Skeletal muscle satellite cell (primary cell): Measurements from ENCODE around the gene HOXD8.

ENCODE experiments used
- H3K27me3 ChIP-seq: 2 replicates; pipeline ENCODE4 v1.7.0; 2013; ENCODE audit warnings: low read length; ENCODE audit not compliant: control insufficient read depth, insufficient read depth
- H3K36me3 ChIP-seq: 2 replicates; pipeline ENCODE4 v1.7.0; 2013; ENCODE audit warnings: mild to moderate bottlenecking, control low read depth, low read length; ENCODE audit not compliant: insufficient read depth
- H3K4me1 ChIP-seq: 2 replicates; pipeline ENCODE4 v1.7.0; 2013; ENCODE audit warnings: low read length; ENCODE audit not compliant: control insufficient read depth, insufficient read depth
- H3K4me2 ChIP-seq: 2 replicates; pipeline ENCODE4 v1.7.0; 2013; ENCODE audit warnings: mild to moderate bottlenecking, low read length
- H3K4me3 ChIP-seq: 2 replicates; pipeline ENCODE4 v1.7.0; 2013; ENCODE audit warnings: low read length
- H3K9ac ChIP-seq: 2 replicates; pipeline ENCODE4 v1.7.0; 2013; ENCODE audit warnings: mild to moderate bottlenecking, low read depth, low read length, moderate library complexity
- H3K9me3 ChIP-seq: replicated peaks from 2 replicates; pipeline ENCODE4 v1.7.0; 2013; ENCODE audit warnings: mild to moderate bottlenecking, control low read depth, low read length

Gene HOXD8

GRCh38 chr2:176149481-176149938 is 20.0 kb downstream of the HOXD8 start:
- Histone ChIP-seq H3K4me3 (no peak overlapping the region), H3K4me2 (no peak overlapping the region), H3K4me1 (no peaks in the 10 kb centered on the region), H3K9me3 (no peaks in the 10 kb centered on the region), H3K9ac (no peak overlapping the region), H3K36me3 (no peaks in the 10 kb centered on the region), H3K27me3 (peaks cover 6% of the 10 kb centered on the region)

GRCh38 chr2:176149939-176150583 is 20.6 kb downstream of the HOXD8 start:
- H3K4me3 ChIP-seq: no peak overlapping the region
- no peaks in the 10 kb centered on the region for H3K4me1 ChIP-seq
- H3K9me3 ChIP-seq: no peaks in the 10 kb centered on the region
- H3K4me2 ChIP-seq: no peak overlapping the region
- H3K36me3 ChIP-seq: no peaks in the 10 kb centered on the region
- no peak overlapping the region for H3K9ac ChIP-seq
- H3K27me3 ChIP-seq: peaks cover 11% of the 10 kb centered on the region

- peaks cover 7% of the 10 kb centered on the region for H3K27me3 ChIP-seq
- H3K4me1 ChIP-seq: no peaks in the 10 kb centered on the region
- H3K9me3 ChIP-seq: no peaks in the 10 kb centered on the region
- H3K4me2 ChIP-seq: no peak overlapping the region
- no peak overlapping the region for H3K4me3 ChIP-seq
- H3K36me3 ChIP-seq: no peaks in the 10 kb centered on the region
- H3K9ac ChIP-seq: no peak overlapping the region
These were observed 21.3 kb downstream of the HOXD8 start for GRCh38 chr2:176150584-176151441.

GRCh38 chr2:176151442-176152287 is 22.2 kb downstream of the HOXD8 start, which contains the start of gene HOXD4:
Gene HOXD4 (plus strand): TSS chr2:176151550. CDS start chr2:176151634, 84 bp downstream.
- H3K4me1 ChIP-seq: no peaks in the 10 kb centered on the region
- H3K4me2 ChIP-seq: no peak within 1 kb of the TSS
- no peaks in the 10 kb centered on the region for H3K9me3 ChIP-seq
- no peak within 1 kb of the TSS for H3K4me3 ChIP-seq
- H3K27me3 ChIP-seq: peaks cover 9% of the 10 kb centered on the region
- no peaks in the 10 kb centered on the region for H3K36me3 ChIP-seq
- no peak within 1 kb of the TSS for H3K9ac ChIP-seq

- Histone ChIP-seq H3K27me3 (peaks cover 14% of the 10 kb centered on the region), H3K9me3 (no peaks in the 10 kb centered on the region), H3K4me1 (no peaks in the 10 kb centered on the region), H3K4me3 (no peak overlapping the region), H3K9ac (no peak overlapping the region), H3K36me3 (no peaks in the 10 kb centered on the region), H3K4me2 (no peak overlapping the region)
These were observed 23.1 kb downstream of the HOXD8 start for GRCh38 chr2:176152350-176153181.

GRCh38 chr2:176154576-176155252 is 25.2 kb downstream of the HOXD8 start:
- H3K4me2 ChIP-seq: no peak overlapping the region
- no peaks in the 10 kb centered on the region for H3K4me1 ChIP-seq
- peaks cover 26% of the 10 kb centered on the region for H3K27me3 ChIP-seq
- H3K36me3 ChIP-seq: no peaks in the 10 kb centered on the region
- no peaks in the 10 kb centered on the region for H3K9me3 ChIP-seq
- H3K9ac ChIP-seq: no peak overlapping the region
- no peak overlapping the region for H3K4me3 ChIP-seq

- Histone ChIP-seq H3K27me3 (peaks cover 34% of the 10 kb centered on the region), H3K9ac (no peak overlapping the region), H3K4me1 (no peaks in the 10 kb centered on the region), H3K9me3 (no peaks in the 10 kb centered on the region), H3K36me3 (no peaks in the 10 kb centered on the region), H3K4me2 (no peak overlapping the region), H3K4me3 (no peak overlapping the region)
These were observed 26.0 kb downstream of the HOXD8 start for GRCh38 chr2:176155356-176156044.

GRCh38 chr2:176156301-176156806 is 26.8 kb downstream of the HOXD8 start:
- peaks cover 42% of the 10 kb centered on the region for H3K27me3 ChIP-seq
- H3K9me3 ChIP-seq: no peaks in the 10 kb centered on the region
- H3K36me3 ChIP-seq: no peaks in the 10 kb centered on the region
- no peak overlapping the region for H3K4me3 ChIP-seq
- H3K4me1 ChIP-seq: no peaks in the 10 kb centered on the region
- H3K9ac ChIP-seq: no peak overlapping the region
- no peak overlapping the region for H3K4me2 ChIP-seq

GRCh38 chr2:176156807-176157498 is 27.4 kb downstream of the HOXD8 start, which contains the start of gene HOXD3:
Gene HOXD3 (plus strand): TSS chr2:176157307. CDS start chr2:176169115, 11,808 bp downstream.
- no peaks in the 10 kb centered on the region for H3K9me3 ChIP-seq
- H3K4me3 ChIP-seq: no peak within 1 kb of the TSS
- H3K4me1 ChIP-seq: peaks cover 3% of the 10 kb centered on the region
- no peak within 1 kb of the TSS for H3K9ac ChIP-seq
- H3K36me3 ChIP-seq: no peaks in the 10 kb centered on the region
- peaks cover 48% of the 10 kb centered on the region for H3K27me3 ChIP-seq
- H3K4me2 ChIP-seq: no peak within 1 kb of the TSS
